HepG2 (cell line): ENCODE measurements around the gene GPS1. TPM values are rescaled to one million over a fixed set of nuclear protein-coding genes. Genes with fewer than 3 reads are reported as not detected.

Experiments used
- AKNA ChIP-seq: sonication (generic); formaldehyde crosslinking; IDR thresholded peaks from 2 replicates; pipeline ENCODE4 v1.4.0; 2020; ENCODE audit warnings: missing genetic modification reagents, borderline replicate concordance
- ASH2L ChIP-seq: fragments of 300-600, 200-600 bp; sonication (generic); IDR thresholded peaks from 2 replicates; pipeline ENCODE4 v1.7.0; 2017; ENCODE audit warnings: low read depth, mild to moderate bottlenecking, moderate library complexity, mixed read lengths, low read length; ENCODE audit not compliant: insufficient read length
- BORCS8-MEF2B ChIP-seq: sonication (generic); formaldehyde crosslinking; IDR thresholded peaks from 2 replicates; pipeline ENCODE4 v1.8.0; 2022; ENCODE audit warnings: mild to moderate bottlenecking, missing genetic modification reagents
- CCDC6 ChIP-seq: sonication (generic); formaldehyde crosslinking; IDR thresholded peaks from 2 replicates; pipeline ENCODE4 v1.8.1; 2022; ENCODE audit warnings: mild to moderate bottlenecking, missing genetic modification reagents, moderate library complexity
- FUBP1 ChIP-seq: sonication (generic); formaldehyde crosslinking; IDR thresholded peaks from 2 replicates; pipeline ENCODE4 v1.5.1; 2020; ENCODE audit warnings: missing genetic modification reagents, mild to moderate bottlenecking, borderline replicate concordance
- IKZF4 ChIP-seq: sonication (generic); formaldehyde crosslinking; IDR thresholded peaks from 2 replicates; pipeline ENCODE4 v1.5.1; 2020; ENCODE audit warnings: borderline replicate concordance, mild to moderate bottlenecking, low read depth, missing genetic modification reagents; ENCODE audit errors: not compliant biosample characterization
- IRF9 ChIP-seq: sonication (generic); formaldehyde crosslinking; IDR thresholded peaks from 2 replicates; pipeline ENCODE4 v1.8.0; 2022; ENCODE audit warnings: missing genetic modification reagents, mild to moderate bottlenecking, borderline replicate concordance
- LCORL ChIP-seq, 2 experiments: fragments of 450-650 bp in 1 of 2; sonication (generic) in 1 of 2; formaldehyde crosslinking in 1 of 2; IDR thresholded peaks; 2 replicates each; pipeline versions ENCODE4 v1.5.0 to v1.6.1; 2017 to 2020; ENCODE audit warnings: antibody characterized with exemption in 1 of 2, missing genetic modification reagents in 1 of 2
- MYNN ChIP-seq: sonication (generic); formaldehyde crosslinking; IDR thresholded peaks from 2 replicates; pipeline ENCODE4 v1.4.0; 2020; ENCODE audit warnings: mild to moderate bottlenecking, low read depth, missing genetic modification reagents
- NFRKB ChIP-seq: fragments of 450-650 bp; IDR thresholded peaks from 2 replicates; pipeline ENCODE4 v1.6.1; 2017
- UBTF ChIP-seq: sonication (generic); formaldehyde crosslinking; IDR thresholded peaks from 2 replicates; pipeline ENCODE4 v1.4.0; 2020; ENCODE audit warnings: mild to moderate bottlenecking, missing genetic modification reagents
- ZBTB49 ChIP-seq: sonication (generic); formaldehyde crosslinking; IDR thresholded peaks from 2 replicates; pipeline ENCODE4 v1.4.0; 2020; ENCODE audit warnings: missing genetic modification reagents, borderline replicate concordance
- ZNF138 ChIP-seq: sonication (generic); formaldehyde crosslinking; IDR thresholded peaks from 2 replicates; pipeline ENCODE4 v1.5.0; 2020; ENCODE audit warnings: mild to moderate bottlenecking, low read depth, missing genetic modification reagents
- ZNF160 ChIP-seq: sonication (generic); formaldehyde crosslinking; IDR thresholded peaks from 2 replicates; pipeline ENCODE4 v1.8.0; 2022; ENCODE audit warnings: mild to moderate bottlenecking, inconsistent platforms, missing genetic modification reagents
- polyA plus RNA-seq, 8 experiments: library from polyadenylated mRNA; depleted of rRNA in 3 of 8; stranded (reverse) in 7 of 8; unstranded in 1 of 8; fragments of >200 nt; fragmentation: Illumina TruSeq in 4 of 8; extraction: Trizol in 4 of 8; gene quantifications; 2 replicates each; pipeline versions ENCODE4 v1.2.1 to v1.2.3, GENCODE V29; 2011 to 2016; ENCODE audit warnings: low read depth in 4 of 8, missing spikeins in 1 of 8, mixed read lengths in 1 of 8; ENCODE audit not compliant: insufficient read depth in 1 of 8
- total RNA-seq, 5 experiments: library from RNA; depleted of rRNA; stranded (reverse); fragments of >200 nt; fragmentation: Illumina TruSeq; extraction: Trizol; gene quantifications; 2 replicates each; pipeline ENCODE4 v1.2.3, GENCODE V29; 2016; ENCODE audit warnings: low read depth in 1 of 5

The GPS1 gene
- total and polyA plus RNA-seq, 2 of the 13 experiments (the other 11 are each of a cell fraction or from before 2014, with no cell fraction given) = 124 to 128 TPM

GRCh38 chr17:82076018-82076784 is 24.5 kb downstream of the GPS1 start (continued):
- TF ChIP-seq IRF9 (CRISPR knock-in tag) (no peak), ZNF138 (CRISPR knock-in tag) (0 out of 2 replicates have a peak, but pooled peaks have one; percentile 38), CCDC6 (CRISPR knock-in tag) (no peak), LCORL (IDR thresholded peaks at IDR 0.05) (no peak), LCORL (CRISPR knock-in tag; IDR thresholded peaks at IDR 0.05) (no peak), ZBTB49 (CRISPR knock-in tag) (no peak), ASH2L (no peak), IKZF4 (no peak), MYNN (CRISPR knock-in tag) (no peak), FUBP1 (no peak), NFRKB (no peak), UBTF (no peak), BORCS8-MEF2B (CRISPR knock-in tag) (peak; percentile 38; the same call in 1 of the 2 replicates), AKNA (CRISPR knock-in tag) (no peak), ZNF160 (CRISPR knock-in tag) (no peak)
